H9 (cell line): ENCODE measurements around the gene TRUB1. TPM values are rescaled to one million over a fixed set of nuclear protein-coding genes. Genes with fewer than 3 reads are reported as not detected.

Source experiments
- DNase-seq: peaks from one replicate; pipeline ENCODE4 v3.0.0-alpha.2; 2017
- H2AFZ ChIP-seq: one replicate; pipeline ENCODE4 v1.6.1; 2013; ENCODE audit warnings: mild to moderate bottlenecking, low read length, control low read depth, moderate library complexity
- H2AK5ac ChIP-seq: 2 replicates; pipeline ENCODE4 v1.6.1; 2013; ENCODE audit warnings: low read length, control low read depth, mixed read lengths; ENCODE audit not compliant: insufficient read length
- H2BK120ac ChIP-seq: one replicate; pipeline ENCODE4 v1.6.1; 2013; ENCODE audit warnings: low read depth, mild to moderate bottlenecking, low read length, control low read depth, inconsistent platforms; ENCODE audit not compliant: poor library complexity, severe bottlenecking
- H2BK12ac ChIP-seq: 2 replicates; pipeline ENCODE4 v1.6.1; 2013; ENCODE audit warnings: low read length, control low read depth, mixed read lengths, low read depth; ENCODE audit not compliant: insufficient read length
- H2BK15ac ChIP-seq: 2 replicates; pipeline ENCODE4 v1.6.1; 2013; ENCODE audit warnings: low read depth, low read length, control low read depth
- H2BK20ac ChIP-seq: one replicate; pipeline ENCODE4 v1.6.1; 2013; ENCODE audit warnings: low read depth, mild to moderate bottlenecking, low read length, control low read depth, inconsistent platforms; ENCODE audit not compliant: poor library complexity, severe bottlenecking
- H2BK5ac ChIP-seq: 2 replicates; pipeline ENCODE4 v1.6.1; 2013; ENCODE audit warnings: low read length, control low read depth, mixed read lengths; ENCODE audit not compliant: insufficient read length
- H3K14ac ChIP-seq: 2 replicates; pipeline ENCODE4 v1.6.1; 2013; ENCODE audit warnings: low read length, control low read depth; ENCODE audit not compliant: insufficient read depth
- H3K18ac ChIP-seq: 2 replicates; pipeline ENCODE4 v1.6.1; 2013; ENCODE audit warnings: low read depth, mild to moderate bottlenecking, mixed read lengths, low read length, control low read depth; ENCODE audit not compliant: insufficient read length
- H3K23ac ChIP-seq: 2 replicates; pipeline ENCODE4 v1.6.1; 2013; ENCODE audit warnings: low read length, control low read depth, mixed read lengths, low read depth; ENCODE audit not compliant: insufficient read length
- H3K23me2 ChIP-seq: 2 replicates; pipeline ENCODE4 v1.6.1; 2013; ENCODE audit warnings: low read depth, mild to moderate bottlenecking, mixed read lengths, low read length, control low read depth; ENCODE audit not compliant: insufficient read length, poor library complexity, severe bottlenecking
- H3K27ac ChIP-seq: 2 replicates; pipeline ENCODE4 v1.5.1; 2013; ENCODE audit warnings: low read length, control low read depth, mixed read lengths, low read depth; ENCODE audit not compliant: insufficient read length
- H3K27me3 ChIP-seq: 2 replicates; pipeline ENCODE4 v1.6.1; 2013; ENCODE audit warnings: low read length, control low read depth, inconsistent platforms; ENCODE audit not compliant: insufficient read depth
- H3K4ac ChIP-seq: 2 replicates; pipeline ENCODE4 v1.6.1; 2013; ENCODE audit warnings: low read depth, mild to moderate bottlenecking, control low read depth, inconsistent platforms, low read length, moderate library complexity
- H3K4me1 ChIP-seq: 2 replicates; pipeline ENCODE4 v1.6.1; 2013; ENCODE audit warnings: low read length, control low read depth, inconsistent platforms; ENCODE audit not compliant: insufficient read depth
- H3K4me2 ChIP-seq: 2 replicates; pipeline ENCODE4 v1.6.1; 2013; ENCODE audit warnings: low read length, control low read depth, mixed read lengths; ENCODE audit not compliant: insufficient read length, insufficient read depth
- H3K56ac ChIP-seq: 2 replicates; pipeline ENCODE4 v1.6.1; 2013; ENCODE audit warnings: low read depth, mild to moderate bottlenecking, mixed read lengths, low read length, control low read depth; ENCODE audit not compliant: insufficient read length
- H3K79me1 ChIP-seq: 2 replicates; pipeline ENCODE4 v1.6.1; 2013; ENCODE audit warnings: low read depth, mild to moderate bottlenecking, moderate library complexity, low read length, control low read depth, inconsistent platforms; ENCODE audit not compliant: insufficient read depth, poor library complexity, severe bottlenecking
- H3K79me2 ChIP-seq: 2 replicates; pipeline ENCODE4 v1.6.1; 2013; ENCODE audit warnings: low read length, control low read depth, inconsistent platforms; ENCODE audit not compliant: insufficient read depth
- H3K9ac ChIP-seq: 2 replicates; pipeline ENCODE4 v1.6.1; 2013; ENCODE audit warnings: low read length, control low read depth, mixed read lengths; ENCODE audit not compliant: insufficient read length; ENCODE audit errors: extremely low read depth
- H3K9me3 ChIP-seq: one replicate; pipeline ENCODE4 v1.6.1; 2013; ENCODE audit warnings: low read depth, low read length, inconsistent platforms; ENCODE audit not compliant: control insufficient read depth
- H3T11ph ChIP-seq: one replicate; pipeline ENCODE4 v1.6.1; 2013; ENCODE audit warnings: mild to moderate bottlenecking, low read length, control low read depth, inconsistent platforms
- H4K20me1 ChIP-seq: one replicate; pipeline ENCODE4 v1.6.1; 2013; ENCODE audit not compliant: control insufficient read depth, insufficient read length, insufficient read depth
- H4K5ac ChIP-seq: 2 replicates; pipeline ENCODE4 v1.6.1; 2013; ENCODE audit warnings: low read depth, mild to moderate bottlenecking, mixed read lengths, low read length, control low read depth; ENCODE audit not compliant: insufficient read length
- H4K8ac ChIP-seq: replicated peaks from 2 replicates; pipeline ENCODE4 v1.6.1; 2013; ENCODE audit warnings: low read length, control low read depth, mixed read lengths, low read depth; ENCODE audit not compliant: insufficient read length
- H4K91ac ChIP-seq: 2 replicates; pipeline ENCODE4 v1.6.1; 2013; ENCODE audit warnings: low read depth, mild to moderate bottlenecking, moderate library complexity, mixed read lengths, low read length, control low read depth; ENCODE audit not compliant: insufficient read length
- H3K27ac Mint-ChIP-seq, 3 experiments: 2 replicates in 2 of 3; 3 replicates in 1 of 3; pipeline ENCODE4 v1.8.0; 2020 to 2021; ENCODE audit warnings: mixed read lengths in 3 of 3, mild to moderate bottlenecking in 1 of 3, moderate library complexity in 1 of 3
- H3K27me3 Mint-ChIP-seq: 2 replicates; pipeline ENCODE4 v1.8.0; 2021; ENCODE audit warnings: low read depth, mild to moderate bottlenecking, moderate library complexity, mixed read lengths
- H3K36me3 Mint-ChIP-seq, 3 experiments: 2 replicates in 2 of 3; 3 replicates in 1 of 3; pipeline ENCODE4 v1.8.0; 2020 to 2021; ENCODE audit warnings: low read depth in 3 of 3, mixed read lengths in 3 of 3; ENCODE audit not compliant: insufficient read depth in 1 of 3
- H3K4me1 Mint-ChIP-seq, 2 experiments: 2 replicates each; pipeline ENCODE4 v1.8.0; 2020; ENCODE audit warnings: mixed read lengths in 2 of 2
- H3K4me3 Mint-ChIP-seq, 2 experiments: 2 replicates in 1 of 2; 3 replicates in 1 of 2; pipeline ENCODE4 v1.8.0; 2020 to 2021; ENCODE audit warnings: mild to moderate bottlenecking in 2 of 2, mixed read lengths in 2 of 2, moderate library complexity in 1 of 2
- H3K9me3 Mint-ChIP-seq, 2 experiments: 2 replicates in 1 of 2; 3 replicates in 1 of 2; pipeline ENCODE4 v1.8.0; 2020; ENCODE audit warnings: mild to moderate bottlenecking in 2 of 2, mixed read lengths in 2 of 2, moderate library complexity in 1 of 2
- WGBS: extraction: QIAGEN DNeasy Blood & Tissue Kit; methylation state at CpG from one replicate; pipeline ENCODE4 v1.1.7; 2013; ENCODE audit warnings: missing lambda C conversion rate, low lambda C conversion rate, mixed read lengths; ENCODE audit not compliant: insufficient read length; ENCODE audit errors: extremely low coverage; 5-methylcytosine and 5-hydroxymethylcytosine counted together
- total RNA-seq: library from RNA; stranded (reverse); gene quantifications from 2 replicates; pipeline ENCODE4 v1.2.1, GENCODE V29; 2021
- TF ChIP-seq, protein P1 (sequence below): fragments of 200-600 bp; sonication (generic); conservative IDR thresholded peaks from 3 replicates; pipeline ENCODE4 v1.8.0; 2021; ENCODE audit warnings: antibody characterized with exemption, mild to moderate bottlenecking

The TRUB1 gene
- total RNA-seq, 1 experiment from 2014 or later = 20.6 TPM

DNA sequence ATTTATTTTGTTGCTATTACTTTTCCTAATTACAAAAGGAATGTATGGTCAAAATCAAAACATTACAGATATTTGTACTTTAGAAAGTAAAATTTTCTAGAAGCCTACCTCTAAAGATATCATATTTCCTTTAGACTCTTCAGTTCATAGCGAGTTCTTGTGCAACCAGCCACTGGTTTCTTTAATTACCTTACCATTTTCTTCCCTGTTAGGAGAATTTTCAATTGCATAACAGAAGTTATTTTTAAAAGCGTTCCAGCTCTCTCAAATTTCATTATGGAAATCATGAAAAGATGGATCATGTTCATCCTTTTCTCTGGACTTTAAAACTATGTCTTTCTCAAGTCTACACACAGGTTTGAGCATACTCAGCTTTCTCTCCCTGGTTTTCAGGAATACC, 5.0 kb upstream of the TRUB1 start:
- Mint-ChIP-seq H3K36me3 (peaks cover 0 to 11% (median 3%) of the 10 kb centered on the region in 3 experiments; a peak in 2 of 7 replicates), H3K27ac (no peak overlapping the region), H3K4me3 (no peak overlapping the region), H3K27me3 (no peaks in the 10 kb centered on the region; the same call in 1 of the 2 replicates), H3K9me3 (peaks cover 8 to 17% of the 10 kb centered on the region in 2 experiments), H3K4me1 (no peaks in the 10 kb centered on the region)
- Histone ChIP-seq H4K8ac (no peak overlapping the region), H3K23ac (no peak overlapping the region), H4K20me1 (no peaks in the 10 kb centered on the region), H3K14ac (no peak overlapping the region), H3K79me1 (no peaks in the 10 kb centered on the region), H2BK12ac (no peak overlapping the region), H2AK5ac (no peak overlapping the region), H3K79me2 (no peaks in the 10 kb centered on the region), H3K23me2 (no peaks in the 10 kb centered on the region), H3K18ac (no peak overlapping the region), H2BK15ac (no peak overlapping the region), H4K91ac (no peak overlapping the region), H3K9me3 (peaks cover 8% of the 10 kb centered on the region), H4K5ac (no peak overlapping the region), H3K56ac (no peak overlapping the region), H3K27ac (no peak overlapping the region), H3K27me3 (no peaks in the 10 kb centered on the region; the same call in 1 of the 2 replicates), H2BK5ac (no peak overlapping the region), H3K4ac (no peak overlapping the region), H3T11ph (no peak overlapping the region), H3K9ac (no peak overlapping the region), H2BK120ac (no peak overlapping the region), H3K4me2 (no peak overlapping the region), H2BK20ac (no peak overlapping the region), H3K4me1 (no peaks in the 10 kb centered on the region), H2AFZ (no peak overlapping the region)
- DNase-seq = no peak
- no CpG with 5 or more reads among the region's 2 CpGs for WGBS
- TF ChIP-seq, protein P1, sequence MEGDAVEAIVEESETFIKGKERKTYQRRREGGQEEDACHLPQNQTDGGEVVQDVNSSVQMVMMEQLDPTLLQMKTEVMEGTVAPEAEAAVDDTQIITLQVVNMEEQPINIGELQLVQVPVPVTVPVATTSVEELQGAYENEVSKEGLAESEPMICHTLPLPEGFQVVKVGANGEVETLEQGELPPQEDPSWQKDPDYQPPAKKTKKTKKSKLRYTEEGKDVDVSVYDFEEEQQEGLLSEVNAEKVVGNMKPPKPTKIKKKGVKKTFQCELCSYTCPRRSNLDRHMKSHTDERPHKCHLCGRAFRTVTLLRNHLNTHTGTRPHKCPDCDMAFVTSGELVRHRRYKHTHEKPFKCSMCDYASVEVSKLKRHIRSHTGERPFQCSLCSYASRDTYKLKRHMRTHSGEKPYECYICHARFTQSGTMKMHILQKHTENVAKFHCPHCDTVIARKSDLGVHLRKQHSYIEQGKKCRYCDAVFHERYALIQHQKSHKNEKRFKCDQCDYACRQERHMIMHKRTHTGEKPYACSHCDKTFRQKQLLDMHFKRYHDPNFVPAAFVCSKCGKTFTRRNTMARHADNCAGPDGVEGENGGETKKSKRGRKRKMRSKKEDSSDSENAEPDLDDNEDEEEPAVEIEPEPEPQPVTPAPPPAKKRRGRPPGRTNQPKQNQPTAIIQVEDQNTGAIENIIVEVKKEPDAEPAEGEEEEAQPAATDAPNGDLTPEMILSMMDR = no peak
